Tibial nerve (tissue), 4 donors: Measurements from ENCODE around the gene ROCK2. TPM values are rescaled to one million over a fixed set of nuclear protein-coding genes. Genes with fewer than 3 reads are reported as not detected.

Experiments
- DNase-seq, 2 donors: peaks; one replicate each; pipeline ENCODE4 v3.0.0-alpha.2; 2019; ENCODE audit warnings: low spot score in 2 of 2
- H3K27ac ChIP-seq, 4 donors: fragments of 200-600 bp; sonication (generic) in 3 of 4; one replicate each; pipeline ENCODE4 v1.5.1; 2017 to 2019; ENCODE audit warnings: mild to moderate bottlenecking in 1 of 4
- H3K27me3 ChIP-seq, 2 donors: fragments of 200-600 bp; sonication (generic) in 1 of 2; one replicate each; pipeline versions ENCODE4 v1.5.1 to v1.6.0; 2017 to 2019
- H3K36me3 ChIP-seq, 3 donors: fragments of 200-600 bp; sonication (generic); one replicate each; pipeline ENCODE4 v1.5.1; 2018 to 2019
- H3K4me1 ChIP-seq, 4 donors: fragments of 200-600 bp; sonication (generic) in 3 of 4; one replicate each; pipeline ENCODE4 v1.5.1; 2017 to 2019
- H3K4me3 ChIP-seq, 4 donors: fragments of 200-600 bp; sonication (generic) in 3 of 4; one replicate each; pipeline ENCODE4 v1.5.1; 2017 to 2019; ENCODE audit warnings: mild to moderate bottlenecking in 1 of 4, moderate library complexity in 1 of 4
- H3K9me3 ChIP-seq, 4 donors: fragments of 200-600 bp; sonication (generic) in 3 of 4; one replicate each; pipeline ENCODE4 v1.5.1; 2017 to 2019
- CTCF ChIP-seq, 5 experiments: fragments of 200-600 bp in 3 of 5; fragments of 450-650 bp in 2 of 5; sonication (generic) in 3 of 5; IDR thresholded peaks; one replicate each; pipeline ENCODE4 v1.5.1; 2016 to 2019; ENCODE audit warnings: antibody characterized with exemption in 5 of 5, mild to moderate bottlenecking in 3 of 5, moderate library complexity in 2 of 5
- EP300 ChIP-seq, 2 donors: sonication (generic); formaldehyde crosslinking; IDR thresholded peaks; one replicate each; pipeline ENCODE4 v1.6.1; 2017; ENCODE audit warnings: antibody characterized with exemption in 2 of 2, mild to moderate bottlenecking in 1 of 2
- POLR2A ChIP-seq, 2 donors: fragments of 450-650 bp; IDR thresholded peaks; one replicate each; pipeline ENCODE4 v1.6.1; 2017; ENCODE audit warnings: antibody characterized with exemption in 2 of 2, mild to moderate bottlenecking in 2 of 2, moderate library complexity in 2 of 2
- WGBS, 2 donors: methylation state at CpG; one replicate each; pipeline ENCODE4 v1.1.5; 2018; 5-methylcytosine and 5-hydroxymethylcytosine counted together
- total RNA-seq, 4 donors: library from RNA; depleted of rRNA; stranded (reverse); fragments of >200 nt; gene quantifications; one replicate each; pipeline ENCODE4 v1.1.0, GENCODE V29; 2016

Gene ROCK2
- total RNA-seq, 4 donors from 2014 or later = 56.4 to 81.6 (median 60.7) TPM

- no peaks in the 10 kb centered on the region for H3K27me3 ChIP-seq
- 79 to 83% methylated on average over 2 of the region's 2 CpGs for WGBS, 2 donors
- no peaks in the 10 kb centered on the region for H3K9me3 ChIP-seq
- no peaks in the 10 kb centered on the region for H3K36me3 ChIP-seq
- H3K4me1 ChIP-seq = peaks cover 0 to 16% (median 0%) of the 10 kb centered on the region in 4 donors
- no peak overlapping the region for H3K4me3 ChIP-seq
- no peak for TF ChIP-seq CTCF (IDR thresholded peaks at IDR 0.05)
- TF ChIP-seq EP300 (IDR thresholded peaks at IDR 0.05) = no peak
- TF ChIP-seq POLR2A (IDR thresholded peaks at IDR 0.05) = no peak
- no peak for DNase-seq
- no peak overlapping the region for H3K27ac ChIP-seq
Measured at GRCh38 chr2:11385216-11385615, 40.8 kb upstream of the ROCK2 start.

GRCh38 chr2:11379558-11379957, 35.1 kb upstream of the ROCK2 start:
- peaks cover 0 to 33% (median 14%) of the 10 kb centered on the region in 4 donors for H3K4me1 ChIP-seq
- no peak for DNase-seq

GRCh38 chr2:11377928-11378545, 33.6 kb upstream of the ROCK2 start:
- H3K9me3 ChIP-seq = no peaks in the 10 kb centered on the region
- no peaks in the 10 kb centered on the region for H3K27me3 ChIP-seq
- H3K4me1 ChIP-seq = peaks cover 0 to 43% (median 24%) of the 10 kb centered on the region in 4 donors
- no peak for DNase-seq
- H3K27ac ChIP-seq = peak overlapping the region in 3 of 4 donors; percentile 26 to 62 (median 57)
- WGBS, 2 donors = 40 to 56% methylated on average over 12 of the region's 12 CpGs
- H3K4me3 ChIP-seq = peak overlapping the region in 1 of 4 donors; percentile 32
- H3K36me3 ChIP-seq = no peaks in the 10 kb centered on the region
- TF ChIP-seq POLR2A (IDR thresholded peaks at IDR 0.05) (no peak), EP300 (IDR thresholded peaks at IDR 0.05) (peak in 1 of 2 donors; percentile 14)

More at GRCh38 chr2:11379558-11379957, 35.1 kb upstream of the ROCK2 start:
- H3K27ac ChIP-seq = no peak overlapping the region
- H3K9me3 ChIP-seq = no peaks in the 10 kb centered on the region
- H3K4me3 ChIP-seq = no peak overlapping the region
- no peak for TF ChIP-seq EP300 (IDR thresholded peaks at IDR 0.05)
- TF ChIP-seq POLR2A (IDR thresholded peaks at IDR 0.05) = no peak
- no peak for TF ChIP-seq CTCF (IDR thresholded peaks at IDR 0.05)
- H3K27me3 ChIP-seq = no peaks in the 10 kb centered on the region
- 39 to 47% methylated on average over 5 of the region's 5 CpGs for WGBS, 2 donors
- no peaks in the 10 kb centered on the region for H3K36me3 ChIP-seq

DNA sequence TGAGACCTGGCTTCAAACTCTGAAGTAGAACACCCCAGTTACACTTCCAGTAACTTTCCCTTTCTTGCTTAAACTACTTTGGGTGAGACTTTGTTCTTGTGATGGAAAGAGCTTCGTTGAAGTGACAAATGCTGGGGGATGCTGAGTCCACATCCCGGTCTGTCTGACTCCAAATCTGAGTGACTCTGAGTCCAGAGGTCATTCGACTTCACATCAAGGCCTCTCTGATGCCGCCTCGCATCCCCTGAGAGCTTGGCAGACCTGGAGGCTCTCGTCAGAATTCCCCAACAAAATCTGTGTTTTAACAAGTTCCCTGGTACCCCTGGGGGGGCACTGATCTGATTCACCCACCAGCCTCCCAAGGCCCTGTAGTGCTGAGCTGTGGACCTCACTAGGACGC, 31.6 kb upstream of the ROCK2 start:
- DNase-seq = no peak
- Histone ChIP-seq H3K27ac (peak overlapping the region in 3 of 4 donors; percentile 81 to 93 (median 90)), H3K36me3 (no peaks in the 10 kb centered on the region), H3K4me1 (peaks cover 0 to 43% (median 24%) of the 10 kb centered on the region in 4 donors), H3K4me3 (no peak overlapping the region), H3K9me3 (no peaks in the 10 kb centered on the region), H3K27me3 (no peaks in the 10 kb centered on the region)
- WGBS, 2 donors = 88 to 91% methylated on average over 7 of the region's 7 CpGs
- TF ChIP-seq CTCF (IDR thresholded peaks at IDR 0.05) (no peak), POLR2A (IDR thresholded peaks at IDR 0.05) (no peak), EP300 (IDR thresholded peaks at IDR 0.05) (no peak)

- peak overlapping the region in 3 of 4 donors; percentile 81 to 93 (median 90) for H3K27ac ChIP-seq
- H3K9me3 ChIP-seq = no peaks in the 10 kb centered on the region
- H3K4me1 ChIP-seq = peaks cover 0 to 43% (median 24%) of the 10 kb centered on the region in 4 donors
- H3K27me3 ChIP-seq = no peaks in the 10 kb centered on the region
- 56 to 67% methylated on average over 7 of the region's 7 CpGs for WGBS, 2 donors
- H3K4me3 ChIP-seq = no peak overlapping the region
- no peak for TF ChIP-seq POLR2A (IDR thresholded peaks at IDR 0.05)
- no peak for TF ChIP-seq CTCF (IDR thresholded peaks at IDR 0.05)
- TF ChIP-seq EP300 (IDR thresholded peaks at IDR 0.05) = no peak
- no peak for DNase-seq
- H3K36me3 ChIP-seq = no peaks in the 10 kb centered on the region
Measured at GRCh38 chr2:11375689-11376027, 31.2 kb upstream of the ROCK2 start.
